K562 (cell line): ENCODE measurements around the gene RHBDD1.

ENCODE experiments used
- ELF4 ChIP-seq: fragments of 450-650 bp; formaldehyde crosslinking; IDR thresholded peaks from 2 replicates; pipeline ENCODE4 v1.4.0; 2022; ENCODE audit warnings: missing genetic modification characterization
- ETV1 ChIP-seq: fragments of 450-650 bp; conservative IDR thresholded peaks from 2 replicates; pipeline ENCODE4 v1.6.1; 2016; ENCODE audit warnings: missing genetic modification characterization, control low read depth, low read depth, missing compliant biosample characterization
- ZNF175 ChIP-seq: fragments of 200-800 bp; sonication (Bioruptor generic); IDR thresholded peaks from 2 replicates; pipeline ENCODE4 v1.6.1; 2016; ENCODE audit warnings: low read depth, mild to moderate bottlenecking, missing genetic modification characterization, missing compliant biosample characterization
- TF ChIP-seq, protein P1 (sequence below), 3 experiments: IDR thresholded peaks in 2 of 3; conservative IDR thresholded peaks in 1 of 3; 2 replicates each; pipeline ENCODE4 v1.5.1; 2011 to 2012; ENCODE audit warnings: low read length in 3 of 3, mild to moderate bottlenecking in 3 of 3, control low read depth in 2 of 3, improper control_type of control experiment in 1 of 3, inconsistent platforms in 1 of 3, low read depth in 1 of 3, mixed read lengths in 1 of 3, moderate library complexity in 1 of 3; ENCODE audit not compliant: insufficient read depth in 2 of 3
- TF ChIP-seq, protein P2 (sequence below): fragments of 450-650 bp; IDR thresholded peaks from 2 replicates; pipeline ENCODE4 v1.6.1; 2016; ENCODE audit warnings: borderline replicate concordance

DNA sequence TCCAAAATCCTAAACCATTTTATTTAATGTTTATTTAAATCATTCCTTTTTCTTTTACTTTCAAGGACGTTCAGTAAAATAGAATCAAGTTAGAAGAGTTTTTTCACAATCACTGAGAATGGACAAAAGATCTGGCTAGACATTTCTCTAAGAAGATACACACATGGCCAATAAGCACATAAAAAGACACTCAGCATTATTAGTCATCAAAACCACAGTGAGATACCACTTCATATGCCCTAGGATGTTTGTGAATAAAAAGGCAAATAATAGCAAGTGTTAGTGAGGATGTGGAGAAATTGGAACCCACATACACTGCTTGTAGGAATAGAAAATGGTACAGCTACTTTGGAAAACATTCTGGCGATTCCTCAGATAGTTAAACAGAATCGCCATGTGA lies 76.1 kb downstream of the RHBDD1 start:
- TF ChIP-seq ZNF175 (no peak), ETV1 (tag) (no peak), ELF4 (no peak)
- TF ChIP-seq, protein P1, sequence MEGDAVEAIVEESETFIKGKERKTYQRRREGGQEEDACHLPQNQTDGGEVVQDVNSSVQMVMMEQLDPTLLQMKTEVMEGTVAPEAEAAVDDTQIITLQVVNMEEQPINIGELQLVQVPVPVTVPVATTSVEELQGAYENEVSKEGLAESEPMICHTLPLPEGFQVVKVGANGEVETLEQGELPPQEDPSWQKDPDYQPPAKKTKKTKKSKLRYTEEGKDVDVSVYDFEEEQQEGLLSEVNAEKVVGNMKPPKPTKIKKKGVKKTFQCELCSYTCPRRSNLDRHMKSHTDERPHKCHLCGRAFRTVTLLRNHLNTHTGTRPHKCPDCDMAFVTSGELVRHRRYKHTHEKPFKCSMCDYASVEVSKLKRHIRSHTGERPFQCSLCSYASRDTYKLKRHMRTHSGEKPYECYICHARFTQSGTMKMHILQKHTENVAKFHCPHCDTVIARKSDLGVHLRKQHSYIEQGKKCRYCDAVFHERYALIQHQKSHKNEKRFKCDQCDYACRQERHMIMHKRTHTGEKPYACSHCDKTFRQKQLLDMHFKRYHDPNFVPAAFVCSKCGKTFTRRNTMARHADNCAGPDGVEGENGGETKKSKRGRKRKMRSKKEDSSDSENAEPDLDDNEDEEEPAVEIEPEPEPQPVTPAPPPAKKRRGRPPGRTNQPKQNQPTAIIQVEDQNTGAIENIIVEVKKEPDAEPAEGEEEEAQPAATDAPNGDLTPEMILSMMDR (IDR thresholded peaks at IDR 0.05 in 2 of 3, conservative IDR thresholded peaks at IDR 0.05 in 1 of 3; ENCODE audit: insufficient read depth in 2 of 3, low read depth in 1 of 3, low read length in 3 of 3) = no peak
- TF ChIP-seq, protein P2, sequence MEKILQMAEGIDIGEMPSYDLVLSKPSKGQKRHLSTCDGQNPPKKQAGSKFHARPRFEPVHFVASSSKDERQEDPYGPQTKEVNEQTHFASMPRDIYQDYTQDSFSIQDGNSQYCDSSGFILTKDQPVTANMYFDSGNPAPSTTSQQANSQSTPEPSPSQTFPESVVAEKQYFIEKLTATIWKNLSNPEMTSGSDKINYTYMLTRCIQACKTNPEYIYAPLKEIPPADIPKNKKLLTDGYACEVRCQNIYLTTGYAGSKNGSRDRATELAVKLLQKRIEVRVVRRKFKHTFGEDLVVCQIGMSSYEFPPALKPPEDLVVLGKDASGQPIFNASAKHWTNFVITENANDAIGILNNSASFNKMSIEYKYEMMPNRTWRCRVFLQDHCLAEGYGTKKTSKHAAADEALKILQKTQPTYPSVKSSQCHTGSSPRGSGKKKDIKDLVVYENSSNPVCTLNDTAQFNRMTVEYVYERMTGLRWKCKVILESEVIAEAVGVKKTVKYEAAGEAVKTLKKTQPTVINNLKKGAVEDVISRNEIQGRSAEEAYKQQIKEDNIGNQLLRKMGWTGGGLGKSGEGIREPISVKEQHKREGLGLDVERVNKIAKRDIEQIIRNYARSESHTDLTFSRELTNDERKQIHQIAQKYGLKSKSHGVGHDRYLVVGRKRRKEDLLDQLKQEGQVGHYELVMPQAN = no peak
